ENCODE measurements around the gene IL17F. TPM values are rescaled to one million over a fixed set of nuclear protein-coding genes. Genes with fewer than 3 reads are reported as not detected.

Gene IL17F
- total RNA-seq, 1 experiment from 2014 or later: not detected

DNA sequence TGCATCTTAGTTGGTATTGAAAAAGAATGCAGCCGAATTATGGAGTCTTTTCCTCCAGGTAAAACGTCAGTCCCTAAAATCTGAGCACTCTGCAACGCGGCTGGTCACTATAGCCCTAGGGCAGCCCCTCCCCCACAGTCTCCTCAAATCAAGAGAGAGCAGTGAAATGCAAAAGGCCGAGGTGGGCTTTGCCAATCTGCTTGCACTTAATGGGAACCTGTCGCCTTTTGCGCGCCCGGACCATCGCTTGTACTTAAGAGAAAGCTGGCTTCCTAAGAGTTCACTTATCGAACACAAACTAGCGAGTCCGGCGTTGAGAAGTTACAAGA, 39.8 kb upstream of the IL17F start:
- CTCF ChIA-PET: interaction anchor here (0.5 to 6.9 kb wide), 6 partner anchors 15 to 379 kb away, joined by 3 to 137 read pairs (median 3); no protein-coding TSS in a partner anchor
- H3K27me3 Mint-ChIP-seq (ENCODE audit: insufficient read depth, unreplicated experiment): no peaks in the 10 kb centered on the region
- H3K4me3 Mint-ChIP-seq (ENCODE audit: unreplicated experiment): no peak overlapping the region
- intact Hi-C loops (cut with micrococcal nuclease): loop anchor here (2.0 to 10.0 kb wide), 3 partner anchors 69 to 379 kb away; no protein-coding TSS in a partner anchor
- DNase-seq (ENCODE audit: unreplicated experiment): peak; percentile 34
- BruUV-seq (replicated peaks): TSS peak; percentile 57
- POLR2A ChIA-PET: interaction anchor here (0.6 to 3.6 kb wide), 8 partner anchors 24 to 220 kb away, joined by 3 to 21 read pairs (median 4); no protein-coding TSS in a partner anchor
- TF ChIP-seq CTCF (IDR thresholded peaks at IDR 0.05; ENCODE audit: unreplicated experiment): no peak
- H3K36me3 Mint-ChIP-seq (ENCODE audit: insufficient read depth, unreplicated experiment): peaks cover 41% of the 10 kb centered on the region
- H3K4me1 Mint-ChIP-seq (ENCODE audit: insufficient read depth, unreplicated experiment): peaks cover 12% of the 10 kb centered on the region
- no peak overlapping the region for H3K27ac Mint-ChIP-seq (ENCODE audit: low read depth, unreplicated experiment)
- H3K9me3 Mint-ChIP-seq (ENCODE audit: unreplicated experiment): no peaks in the 10 kb centered on the region

GRCh38 chr6:52283111-52283510, 38.8 kb upstream of the IL17F start:
- DNase-seq (ENCODE audit: unreplicated experiment): no peak
- POLR2A ChIA-PET: interaction anchor here (0.6 to 3.6 kb wide), 4 partner anchors 69 to 315 kb away, joined by 4 to 21 read pairs (median 4); partner anchors contain the start of gene PAQR8
- Mint-ChIP-seq H3K9me3 (ENCODE audit: unreplicated experiment) (no peaks in the 10 kb centered on the region), H3K27ac (ENCODE audit: low read depth, unreplicated experiment) (peak overlapping the region; percentile 43), H3K36me3 (ENCODE audit: insufficient read depth, unreplicated experiment) (peaks cover 49% of the 10 kb centered on the region), H3K4me3 (ENCODE audit: unreplicated experiment) (no peak overlapping the region), H3K4me1 (ENCODE audit: insufficient read depth, unreplicated experiment) (peaks cover 12% of the 10 kb centered on the region), H3K27me3 (ENCODE audit: insufficient read depth, unreplicated experiment) (no peaks in the 10 kb centered on the region)
- no TSS peak for BruUV-seq (replicated peaks)
- intact Hi-C loops (cut with micrococcal nuclease): loop anchor here (10.0 kb wide), 1 partner anchor 312 kb away; no protein-coding TSS in a partner anchor
- no peak for TF ChIP-seq CTCF (IDR thresholded peaks at IDR 0.05; ENCODE audit: unreplicated experiment)
- CTCF ChIA-PET: interaction anchor here (0.7 to 6.9 kb wide), 10 partner anchors 18 to 382 kb away, joined by 3 to 137 read pairs (median 3); partner anchors contain the start of gene PAQR8

GRCh38 chr6:52276130-52276529, 31.8 kb upstream of the IL17F start:
- no peak for TF ChIP-seq CTCF (IDR thresholded peaks at IDR 0.05; ENCODE audit: unreplicated experiment)
- Mint-ChIP-seq H3K27ac (ENCODE audit: low read depth, unreplicated experiment) (no peak overlapping the region), H3K4me3 (ENCODE audit: unreplicated experiment) (no peak overlapping the region), H3K9me3 (ENCODE audit: unreplicated experiment) (no peaks in the 10 kb centered on the region), H3K27me3 (ENCODE audit: insufficient read depth, unreplicated experiment) (no peaks in the 10 kb centered on the region), H3K36me3 (ENCODE audit: insufficient read depth, unreplicated experiment) (peaks cover 81% of the 10 kb centered on the region), H3K4me1 (ENCODE audit: insufficient read depth, unreplicated experiment) (no peaks in the 10 kb centered on the region)
- POLR2A ChIA-PET: no interaction called here
- intact Hi-C loops (cut with micrococcal nuclease): no loop called here
- DNase-seq (ENCODE audit: unreplicated experiment): no peak
- CTCF ChIA-PET: no interaction called here
- BruUV-seq (replicated peaks): no TSS peak

GRCh38 chr6:52271852-52272460, 27.7 kb upstream of the IL17F start:
- Mint-ChIP-seq H3K27me3 (ENCODE audit: insufficient read depth, unreplicated experiment) (no peaks in the 10 kb centered on the region), H3K27ac (ENCODE audit: low read depth, unreplicated experiment) (no peak overlapping the region), H3K9me3 (ENCODE audit: unreplicated experiment) (no peaks in the 10 kb centered on the region), H3K36me3 (ENCODE audit: insufficient read depth, unreplicated experiment) (peaks cover 82% of the 10 kb centered on the region), H3K4me3 (ENCODE audit: unreplicated experiment) (no peak overlapping the region), H3K4me1 (ENCODE audit: insufficient read depth, unreplicated experiment) (no peaks in the 10 kb centered on the region)
- intact Hi-C loops (cut with micrococcal nuclease): no loop called here
- no peak for DNase-seq (ENCODE audit: unreplicated experiment)
- TF ChIP-seq CTCF (IDR thresholded peaks at IDR 0.05; ENCODE audit: unreplicated experiment): no peak
- ChIA-PET POLR2A (no interaction called here), CTCF (interaction anchor here (0.9 kb wide), 1 partner anchor 9 kb away, joined by 4 read pairs; no protein-coding TSS in a partner anchor)
- BruUV-seq (replicated peaks): no TSS peak

All from MCF 10A (cell line).